HCT116 (cell line): ENCODE measurements around the gene TM9SF4.

Experiments
- CTCF ChIP-seq, 3 experiments: fragments of 200-600 bp in 1 of 3; sonication (generic) in 1 of 3; IDR thresholded peaks in 2 of 3; conservative IDR thresholded peaks in 1 of 3; 2 replicates each; pipeline ENCODE4 v1.5.1; 2012 to 2017; ENCODE audit warnings: low read depth in 2 of 3, low read length in 2 of 3, antibody characterized with exemption in 1 of 3, borderline replicate concordance in 1 of 3, control low read depth in 1 of 3, mild to moderate bottlenecking in 1 of 3, mixed read lengths in 1 of 3, mixed run types in 1 of 3, moderate library complexity in 1 of 3; ENCODE audit not compliant: insufficient read depth in 1 of 3
- EGR1 ChIP-seq: IDR thresholded peaks from 2 replicates; pipeline ENCODE4 v1.6.1; 2012; ENCODE audit warnings: low read depth
- EZH2 ChIP-seq: fragments of 200-600 bp; sonication (generic); IDR thresholded peaks from 2 replicates; pipeline ENCODE4 v1.6.1; 2017; ENCODE audit warnings: antibody characterized with exemption, mixed run types
- EZH2phosphoT487 ChIP-seq: fragments of 200-600 bp; IDR thresholded peaks from 2 replicates; pipeline ENCODE4 v1.6.1; 2018; ENCODE audit warnings: antibody characterized with exemption, borderline replicate concordance
- FOSL1 ChIP-seq: IDR thresholded peaks from 2 replicates; pipeline ENCODE4 v1.6.1; 2012; ENCODE audit warnings: low read depth
- JUND ChIP-seq: IDR thresholded peaks from 2 replicates; pipeline ENCODE4 v1.6.1; 2012
- MAX ChIP-seq: IDR thresholded peaks from 2 replicates; pipeline ENCODE4 v1.6.1; 2012
- POLR2A ChIP-seq: IDR thresholded peaks from 2 replicates; pipeline ENCODE4 v1.7.0; 2011; ENCODE audit warnings: borderline replicate concordance; ENCODE audit not compliant: insufficient read depth, insufficient read length; ENCODE audit errors: extremely low read depth
- POLR2AphosphoS5 ChIP-seq: IDR thresholded peaks from 2 replicates; pipeline ENCODE4 v1.6.1; 2011; ENCODE audit warnings: mild to moderate bottlenecking, low read depth, low read length, moderate library complexity
- SIN3A ChIP-seq: IDR thresholded peaks from 2 replicates; pipeline ENCODE4 v1.6.1; 2012; ENCODE audit warnings: low read depth
- SRF ChIP-seq: IDR thresholded peaks from 2 replicates; pipeline ENCODE4 v1.6.1; 2012; ENCODE audit warnings: low read depth
- TCF7L2 ChIP-seq: IDR thresholded peaks from 2 replicates; pipeline ENCODE4 v1.7.0; 2011; ENCODE audit warnings: borderline replicate concordance, inconsistent platforms; ENCODE audit not compliant: insufficient read depth, insufficient read length; ENCODE audit errors: extremely low read depth
- TF ChIP-seq, protein P1 (sequence below): IDR thresholded peaks from 2 replicates; pipeline ENCODE4 v1.6.1; 2012
- TF ChIP-seq, protein P2 (sequence below): IDR thresholded peaks from 2 replicates; pipeline ENCODE4 v1.6.1; 2011; ENCODE audit warnings: mild to moderate bottlenecking, low read length, moderate library complexity; ENCODE audit not compliant: insufficient replicate concordance; ENCODE audit errors: extremely low read depth

DNA sequence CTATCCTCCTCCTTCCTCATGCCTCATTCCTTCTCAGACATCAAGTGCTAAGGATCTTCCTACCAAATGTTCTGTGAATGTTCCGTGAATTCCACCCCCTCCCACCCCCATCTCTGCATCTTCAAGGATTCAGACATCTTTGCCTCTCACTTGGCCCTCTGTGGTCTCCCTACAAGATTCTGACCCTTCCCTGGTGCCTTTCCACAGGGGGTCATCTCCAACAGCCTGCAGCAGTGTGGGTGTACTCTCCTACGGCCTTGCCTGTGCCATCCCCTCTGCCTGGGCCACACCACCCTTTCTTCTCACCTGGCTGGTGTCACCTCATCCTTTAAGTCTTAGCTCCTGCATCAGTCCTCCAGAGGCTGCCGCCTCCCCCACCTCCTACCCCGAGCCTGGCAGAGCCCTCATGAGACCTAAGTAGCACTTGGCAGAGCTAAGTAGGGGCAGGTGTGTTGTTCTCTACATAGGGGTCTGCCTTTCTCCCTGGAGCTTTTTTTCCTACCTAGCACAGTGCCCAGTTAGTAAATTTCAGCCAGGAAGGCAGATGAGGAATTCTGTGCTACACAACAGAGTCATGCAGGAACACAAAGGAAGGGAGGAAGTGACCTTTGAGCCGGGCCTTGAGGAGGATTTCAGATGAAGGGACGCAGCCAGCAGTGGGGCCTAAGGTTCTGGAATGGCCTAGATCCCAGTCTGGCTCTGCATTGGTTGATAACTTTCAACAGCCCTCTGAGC, 43.1 kb downstream of the TM9SF4 start:
- no peak for TF ChIP-seq JUND
- TF ChIP-seq, protein P1, sequence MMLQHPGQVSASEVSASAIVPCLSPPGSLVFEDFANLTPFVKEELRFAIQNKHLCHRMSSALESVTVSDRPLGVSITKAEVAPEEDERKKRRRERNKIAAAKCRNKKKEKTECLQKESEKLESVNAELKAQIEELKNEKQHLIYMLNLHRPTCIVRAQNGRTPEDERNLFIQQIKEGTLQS: no peak
- no peak for TF ChIP-seq CTCF (IDR thresholded peaks at IDR 0.05 in 2 of 3, conservative IDR thresholded peaks at IDR 0.05 in 1 of 3; ENCODE audit: borderline replicate concordance in 1 of 3, insufficient read depth in 1 of 3, low read depth in 2 of 3, low read length in 2 of 3)
- TF ChIP-seq MAX: no peak
- TF ChIP-seq EZH2phosphoT487: no peak
- TF ChIP-seq POLR2A: no peak
- TF ChIP-seq EZH2: no peak
- TF ChIP-seq, protein P2, sequence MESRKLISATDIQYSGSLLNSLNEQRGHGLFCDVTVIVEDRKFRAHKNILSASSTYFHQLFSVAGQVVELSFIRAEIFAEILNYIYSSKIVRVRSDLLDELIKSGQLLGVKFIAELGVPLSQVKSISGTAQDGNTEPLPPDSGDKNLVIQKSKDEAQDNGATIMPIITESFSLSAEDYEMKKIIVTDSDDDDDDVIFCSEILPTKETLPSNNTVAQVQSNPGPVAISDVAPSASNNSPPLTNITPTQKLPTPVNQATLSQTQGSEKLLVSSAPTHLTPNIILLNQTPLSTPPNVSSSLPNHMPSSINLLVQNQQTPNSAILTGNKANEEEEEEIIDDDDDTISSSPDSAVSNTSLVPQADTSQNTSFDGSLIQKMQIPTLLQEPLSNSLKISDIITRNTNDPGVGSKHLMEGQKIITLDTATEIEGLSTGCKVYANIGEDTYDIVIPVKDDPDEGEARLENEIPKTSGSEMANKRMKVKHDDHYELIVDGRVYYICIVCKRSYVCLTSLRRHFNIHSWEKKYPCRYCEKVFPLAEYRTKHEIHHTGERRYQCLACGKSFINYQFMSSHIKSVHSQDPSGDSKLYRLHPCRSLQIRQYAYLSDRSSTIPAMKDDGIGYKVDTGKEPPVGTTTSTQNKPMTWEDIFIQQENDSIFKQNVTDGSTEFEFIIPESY: no peak
- no peak for TF ChIP-seq SIN3A
- TF ChIP-seq SRF: no peak
- TF ChIP-seq POLR2AphosphoS5: no peak
- no peak for TF ChIP-seq EGR1
- TF ChIP-seq TCF7L2: no peak
- no peak for TF ChIP-seq FOSL1
